Type B pancreatic cell (in vitro differentiated cells): ENCODE results near the gene TMEM229B. TPM values are rescaled to one million over a fixed set of nuclear protein-coding genes. Genes with fewer than 3 reads are reported as not detected.
A peak's percentile ranks its signal among the peaks of the same experiment; 100 is the strongest.

Experiments
- DNase-seq: peaks from one replicate; pipeline ENCODE4 v3.0.0; 2021; ENCODE audit warnings: mixed read lengths; ENCODE audit not compliant: unreplicated experiment; ENCODE audit errors: extremely low spot score
- H3K27ac Mint-ChIP-seq: 2 replicates; pipeline ENCODE4 v1.8.0; 2021; ENCODE audit warnings: mild to moderate bottlenecking, mixed read lengths
- H3K27me3 Mint-ChIP-seq: 2 replicates; pipeline ENCODE4 v1.8.0; 2021; ENCODE audit warnings: mixed read lengths
- H3K36me3 Mint-ChIP-seq: 2 replicates; pipeline ENCODE4 v1.8.0; 2021; ENCODE audit warnings: mixed read lengths
- H3K4me1 Mint-ChIP-seq: one replicate; pipeline ENCODE4 v1.8.0; 2021; ENCODE audit warnings: mixed read lengths; ENCODE audit not compliant: unreplicated experiment
- H3K4me3 Mint-ChIP-seq: 2 replicates; pipeline ENCODE4 v1.8.0; 2021; ENCODE audit warnings: mild to moderate bottlenecking, mixed read lengths
- H3K9me3 Mint-ChIP-seq: 2 replicates; pipeline ENCODE4 v1.8.0; 2021; ENCODE audit warnings: mixed read lengths
- total RNA-seq: library from RNA; stranded (reverse); gene quantifications from 2 replicates; pipeline ENCODE4 v1.2.1, GENCODE V29; 2021; ENCODE audit warnings: low replicate concordance
- TF ChIP-seq, protein P1 (sequence below): fragments of 200-600 bp; sonication (generic); conservative IDR thresholded peaks from 2 replicates; pipeline ENCODE4 v1.5.0; 2021; ENCODE audit warnings: antibody characterized with exemption, mild to moderate bottlenecking

The TMEM229B gene
- total RNA-seq, 1 donor from 2014 or later, result 2.1 TPM

DNA sequence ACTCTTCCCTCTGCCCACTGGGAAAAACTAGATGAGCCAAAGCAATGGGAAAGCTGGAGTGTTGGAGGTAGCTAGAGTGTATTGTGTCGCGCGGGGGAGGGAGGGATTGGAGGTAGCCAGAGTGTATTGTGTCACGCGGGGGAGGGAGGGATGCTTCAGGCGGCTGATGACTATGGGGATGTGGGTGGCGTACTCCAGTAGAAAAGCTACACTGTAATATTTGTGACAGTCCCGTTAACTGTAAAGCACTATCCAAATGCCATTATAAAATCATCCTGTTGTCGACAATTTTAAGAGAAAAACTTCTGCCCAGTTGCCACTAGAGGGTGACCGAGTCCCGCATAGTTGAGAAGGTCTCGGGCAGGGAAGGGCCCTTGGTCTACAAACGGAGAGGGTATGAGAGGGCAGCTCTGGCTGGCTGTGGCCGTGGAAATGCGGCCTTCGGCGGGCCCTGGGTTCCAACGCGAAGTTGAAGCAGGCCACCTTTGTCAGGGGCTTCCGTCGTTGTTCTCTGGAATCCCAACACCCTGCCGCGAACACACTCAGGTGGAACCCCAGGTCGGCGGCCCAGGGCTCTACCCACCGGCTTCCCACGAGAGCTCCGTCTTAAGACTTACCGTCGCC is 61.4 kb downstream of the TMEM229B start:
- TF ChIP-seq, protein P1, sequence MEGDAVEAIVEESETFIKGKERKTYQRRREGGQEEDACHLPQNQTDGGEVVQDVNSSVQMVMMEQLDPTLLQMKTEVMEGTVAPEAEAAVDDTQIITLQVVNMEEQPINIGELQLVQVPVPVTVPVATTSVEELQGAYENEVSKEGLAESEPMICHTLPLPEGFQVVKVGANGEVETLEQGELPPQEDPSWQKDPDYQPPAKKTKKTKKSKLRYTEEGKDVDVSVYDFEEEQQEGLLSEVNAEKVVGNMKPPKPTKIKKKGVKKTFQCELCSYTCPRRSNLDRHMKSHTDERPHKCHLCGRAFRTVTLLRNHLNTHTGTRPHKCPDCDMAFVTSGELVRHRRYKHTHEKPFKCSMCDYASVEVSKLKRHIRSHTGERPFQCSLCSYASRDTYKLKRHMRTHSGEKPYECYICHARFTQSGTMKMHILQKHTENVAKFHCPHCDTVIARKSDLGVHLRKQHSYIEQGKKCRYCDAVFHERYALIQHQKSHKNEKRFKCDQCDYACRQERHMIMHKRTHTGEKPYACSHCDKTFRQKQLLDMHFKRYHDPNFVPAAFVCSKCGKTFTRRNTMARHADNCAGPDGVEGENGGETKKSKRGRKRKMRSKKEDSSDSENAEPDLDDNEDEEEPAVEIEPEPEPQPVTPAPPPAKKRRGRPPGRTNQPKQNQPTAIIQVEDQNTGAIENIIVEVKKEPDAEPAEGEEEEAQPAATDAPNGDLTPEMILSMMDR, result peak; percentile 90
- peak; percentile 81 for DNase-seq
- H3K4me3 Mint-ChIP-seq, result peak overlapping the region; percentile 34
- no peaks in the 10 kb centered on the region for H3K36me3 Mint-ChIP-seq
- H3K4me1 Mint-ChIP-seq, result peaks cover 17% of the 10 kb centered on the region
- peaks cover 4% of the 10 kb centered on the region for H3K27me3 Mint-ChIP-seq
- H3K9me3 Mint-ChIP-seq, result no peaks in the 10 kb centered on the region
- no peak overlapping the region for H3K27ac Mint-ChIP-seq

GRCh38 chr14:67426161-67426560 is 62.4 kb downstream of the TMEM229B start:
- Mint-ChIP-seq H3K9me3 (no peaks in the 10 kb centered on the region), H3K4me1 (peaks cover 14% of the 10 kb centered on the region), H3K27ac (no peak overlapping the region), H3K4me3 (no peak overlapping the region), H3K27me3 (peaks cover 4% of the 10 kb centered on the region), H3K36me3 (no peaks in the 10 kb centered on the region)
- no peak for DNase-seq
- TF ChIP-seq, protein P1, result no peak

DNA sequence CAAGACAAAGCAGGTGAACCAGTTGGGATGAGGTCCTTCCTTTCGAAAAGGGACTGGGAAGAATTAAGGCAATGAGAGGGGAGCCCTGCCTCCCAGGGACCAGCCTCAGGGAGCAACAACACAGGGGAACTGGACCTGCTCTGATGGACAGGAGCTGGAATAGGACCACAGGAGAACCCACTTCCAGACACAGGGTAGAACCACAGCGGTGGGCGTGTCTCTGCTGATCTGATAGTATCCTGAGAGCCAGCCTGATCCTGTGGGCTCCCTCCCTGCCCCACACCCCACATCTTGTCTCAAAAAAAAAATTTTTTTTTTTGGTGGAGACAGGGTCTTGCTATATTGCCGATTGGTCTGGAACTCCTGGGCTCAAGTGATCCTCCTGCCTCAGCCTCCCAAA is 62.9 kb downstream of the TMEM229B start:
- H3K27me3 Mint-ChIP-seq, result peaks cover 4% of the 10 kb centered on the region
- no peak overlapping the region for H3K27ac Mint-ChIP-seq
- TF ChIP-seq, protein P1, result no peak
- peaks cover 14% of the 10 kb centered on the region for H3K4me1 Mint-ChIP-seq
- H3K9me3 Mint-ChIP-seq, result no peaks in the 10 kb centered on the region
- H3K4me3 Mint-ChIP-seq, result no peak overlapping the region
- H3K36me3 Mint-ChIP-seq, result no peaks in the 10 kb centered on the region
- DNase-seq, result no peak

DNA sequence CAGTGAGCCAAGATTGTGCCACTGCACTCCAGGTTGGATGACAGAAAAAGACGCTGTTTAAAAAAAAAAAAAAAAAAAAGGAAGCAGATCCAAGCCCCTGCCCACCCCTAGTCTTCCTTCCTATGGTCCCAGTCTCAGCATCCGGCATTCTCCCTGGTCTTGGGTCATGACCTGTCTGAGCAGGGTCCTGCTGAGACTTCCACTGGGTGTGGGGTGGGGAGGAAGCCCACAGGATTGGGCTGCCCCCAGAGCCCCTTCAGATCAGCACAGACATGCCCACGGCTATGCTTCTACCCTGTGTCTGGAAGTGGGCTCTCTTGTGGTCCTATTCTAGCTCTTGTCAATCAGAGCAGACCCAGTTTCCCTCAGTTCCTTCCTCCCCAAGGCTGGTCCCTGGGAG is 64.0 kb downstream of the TMEM229B start:
- Mint-ChIP-seq H3K27me3 (peaks cover 4% of the 10 kb centered on the region), H3K4me1 (peaks cover 14% of the 10 kb centered on the region), H3K27ac (no peak overlapping the region), H3K4me3 (no peak overlapping the region), H3K36me3 (no peaks in the 10 kb centered on the region), H3K9me3 (no peaks in the 10 kb centered on the region)
- no peak for DNase-seq
- TF ChIP-seq, protein P1, result no peak

GRCh38 chr14:67423424-67423823 is 65.1 kb downstream of the TMEM229B start:
- DNase-seq, result no peak
- TF ChIP-seq, protein P1, result no peak
- no peak overlapping the region for H3K27ac Mint-ChIP-seq
- no peaks in the 10 kb centered on the region for H3K36me3 Mint-ChIP-seq
- peaks cover 9% of the 10 kb centered on the region for H3K4me1 Mint-ChIP-seq
- no peak overlapping the region for H3K4me3 Mint-ChIP-seq
- no peaks in the 10 kb centered on the region for H3K9me3 Mint-ChIP-seq
- peaks cover 4% of the 10 kb centered on the region for H3K27me3 Mint-ChIP-seq
